Osteocyte (in vitro differentiated cells): Measurements from ENCODE around the gene ACOX1. TPM values are rescaled to one million over a fixed set of nuclear protein-coding genes. Genes with fewer than 3 reads are reported as not detected.

ENCODE experiments used
- DNase-seq: peaks from one replicate; pipeline ENCODE4 v3.0.0; 2021; ENCODE audit warnings: mixed read lengths; ENCODE audit not compliant: unreplicated experiment; ENCODE audit errors: extremely low spot score
- H3K27ac Mint-ChIP-seq: one replicate; pipeline ENCODE4 v1.8.0; 2021; ENCODE audit warnings: mild to moderate bottlenecking, mixed read lengths; ENCODE audit not compliant: unreplicated experiment
- H3K27me3 Mint-ChIP-seq: one replicate; pipeline ENCODE4 v1.8.0; 2021; ENCODE audit warnings: mixed read lengths; ENCODE audit not compliant: unreplicated experiment
- H3K36me3 Mint-ChIP-seq: one replicate; pipeline ENCODE4 v1.8.0; 2021; ENCODE audit warnings: mixed read lengths; ENCODE audit not compliant: unreplicated experiment
- H3K4me1 Mint-ChIP-seq: one replicate; pipeline ENCODE4 v1.8.0; 2021; ENCODE audit warnings: mixed read lengths; ENCODE audit not compliant: unreplicated experiment
- H3K4me3 Mint-ChIP-seq: one replicate; pipeline ENCODE4 v1.8.0; 2021; ENCODE audit warnings: mild to moderate bottlenecking, moderate library complexity, mixed read lengths; ENCODE audit not compliant: unreplicated experiment
- H3K9me3 Mint-ChIP-seq: one replicate; pipeline ENCODE4 v1.8.0; 2021; ENCODE audit warnings: mixed read lengths; ENCODE audit not compliant: unreplicated experiment
- total RNA-seq: library from RNA; stranded (reverse); gene quantifications from 2 replicates; pipeline ENCODE4 v1.2.1, GENCODE V29; 2021
- TF ChIP-seq, protein P1 (sequence below): fragments of 200-600 bp; sonication (generic); IDR thresholded peaks from 2 replicates; pipeline ENCODE4 v1.5.0; 2021; ENCODE audit warnings: antibody characterized with exemption, mild to moderate bottlenecking, moderate library complexity

ACOX1 gene
- total RNA-seq, 1 donor from 2014 or later = 48.0 TPM

DNA sequence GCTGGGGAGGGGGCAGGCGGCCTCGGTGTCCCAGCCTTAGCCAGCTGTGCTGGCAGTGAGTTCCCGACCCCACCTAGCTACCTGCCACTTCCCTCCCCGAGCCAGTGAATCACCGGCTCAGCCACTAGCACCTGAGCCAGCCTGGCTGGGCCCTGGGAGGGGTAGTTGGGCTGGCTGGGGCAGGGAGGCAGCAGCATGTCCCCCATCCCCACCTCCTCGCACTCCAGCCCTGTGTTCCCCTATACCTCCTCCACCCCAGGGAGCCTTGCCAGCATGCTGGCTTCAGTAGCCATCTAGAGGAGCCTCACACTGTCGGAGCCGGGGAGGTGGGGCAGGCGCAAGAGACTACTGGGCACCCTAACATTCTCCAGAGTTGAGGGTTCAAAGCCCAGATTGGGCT, 45.4 kb upstream of the ACOX1 start:
- Mint-ChIP-seq H3K27me3 (no peaks in the 10 kb centered on the region), H3K4me3 (no peak overlapping the region), H3K36me3 (no peaks in the 10 kb centered on the region), H3K27ac (no peak overlapping the region), H3K4me1 (peaks cover 4% of the 10 kb centered on the region), H3K9me3 (no peaks in the 10 kb centered on the region)
- no peak for DNase-seq
- TF ChIP-seq, protein P1, sequence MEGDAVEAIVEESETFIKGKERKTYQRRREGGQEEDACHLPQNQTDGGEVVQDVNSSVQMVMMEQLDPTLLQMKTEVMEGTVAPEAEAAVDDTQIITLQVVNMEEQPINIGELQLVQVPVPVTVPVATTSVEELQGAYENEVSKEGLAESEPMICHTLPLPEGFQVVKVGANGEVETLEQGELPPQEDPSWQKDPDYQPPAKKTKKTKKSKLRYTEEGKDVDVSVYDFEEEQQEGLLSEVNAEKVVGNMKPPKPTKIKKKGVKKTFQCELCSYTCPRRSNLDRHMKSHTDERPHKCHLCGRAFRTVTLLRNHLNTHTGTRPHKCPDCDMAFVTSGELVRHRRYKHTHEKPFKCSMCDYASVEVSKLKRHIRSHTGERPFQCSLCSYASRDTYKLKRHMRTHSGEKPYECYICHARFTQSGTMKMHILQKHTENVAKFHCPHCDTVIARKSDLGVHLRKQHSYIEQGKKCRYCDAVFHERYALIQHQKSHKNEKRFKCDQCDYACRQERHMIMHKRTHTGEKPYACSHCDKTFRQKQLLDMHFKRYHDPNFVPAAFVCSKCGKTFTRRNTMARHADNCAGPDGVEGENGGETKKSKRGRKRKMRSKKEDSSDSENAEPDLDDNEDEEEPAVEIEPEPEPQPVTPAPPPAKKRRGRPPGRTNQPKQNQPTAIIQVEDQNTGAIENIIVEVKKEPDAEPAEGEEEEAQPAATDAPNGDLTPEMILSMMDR = no peak

DNA sequence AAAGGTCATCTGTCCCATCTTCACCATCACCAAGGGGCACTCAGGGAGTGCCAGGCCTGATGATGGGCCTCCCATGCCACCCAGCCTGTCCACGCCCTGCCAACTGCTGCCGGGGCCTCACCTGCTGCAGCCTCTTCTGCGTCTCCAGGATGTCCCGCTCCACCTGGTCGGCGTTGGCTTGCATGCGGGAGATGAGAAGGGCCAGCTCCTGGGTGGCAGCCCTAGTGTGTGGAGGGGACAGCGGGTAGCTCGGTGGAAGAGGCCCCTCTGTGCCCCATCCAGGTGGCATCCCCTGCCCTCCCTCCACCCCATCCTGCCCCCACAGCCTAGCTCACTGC, 44.9 kb upstream of the ACOX1 start:
- H3K36me3 Mint-ChIP-seq = no peaks in the 10 kb centered on the region
- H3K4me3 Mint-ChIP-seq = no peak overlapping the region
- DNase-seq = no peak
- no peaks in the 10 kb centered on the region for H3K9me3 Mint-ChIP-seq
- TF ChIP-seq, protein P1 = no peak
- no peaks in the 10 kb centered on the region for H3K4me1 Mint-ChIP-seq
- H3K27ac Mint-ChIP-seq = no peak overlapping the region
- H3K27me3 Mint-ChIP-seq = no peaks in the 10 kb centered on the region

GRCh38 chr17:76022973-76023899, 44.3 kb upstream of the ACOX1 start:
- no peaks in the 10 kb centered on the region for H3K27me3 Mint-ChIP-seq
- no peaks in the 10 kb centered on the region for H3K4me1 Mint-ChIP-seq
- no peaks in the 10 kb centered on the region for H3K9me3 Mint-ChIP-seq
- H3K4me3 Mint-ChIP-seq = no peak overlapping the region
- H3K36me3 Mint-ChIP-seq = no peaks in the 10 kb centered on the region
- no peak for DNase-seq
- TF ChIP-seq, protein P1 = no peak
- H3K27ac Mint-ChIP-seq = no peak overlapping the region

DNA sequence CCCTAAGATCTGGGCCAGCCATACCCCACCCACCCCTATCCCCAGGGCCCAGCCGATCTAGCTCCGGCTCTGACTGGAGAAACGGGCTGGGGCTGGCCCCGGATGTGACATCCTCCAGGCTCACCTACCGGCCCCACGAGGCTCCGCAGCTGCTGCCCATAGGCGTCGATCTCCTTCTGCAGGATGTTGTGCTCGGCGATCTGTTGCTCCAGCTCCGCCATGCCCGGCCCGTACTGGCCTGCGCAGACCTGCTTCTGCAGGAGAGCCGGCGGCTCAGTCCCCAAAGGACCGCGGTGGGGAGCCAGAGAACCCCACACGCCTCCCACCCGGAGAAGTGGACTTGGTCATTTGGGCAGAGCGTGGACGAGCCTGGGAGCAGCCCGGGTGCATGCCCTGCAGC, 43.3 kb upstream of the ACOX1 start:
- H3K9me3 Mint-ChIP-seq = no peaks in the 10 kb centered on the region
- no peak overlapping the region for H3K4me3 Mint-ChIP-seq
- TF ChIP-seq, protein P1 = no peak
- no peak overlapping the region for H3K27ac Mint-ChIP-seq
- H3K27me3 Mint-ChIP-seq = no peaks in the 10 kb centered on the region
- H3K4me1 Mint-ChIP-seq = no peaks in the 10 kb centered on the region
- H3K36me3 Mint-ChIP-seq = no peaks in the 10 kb centered on the region
- DNase-seq = no peak

DNA sequence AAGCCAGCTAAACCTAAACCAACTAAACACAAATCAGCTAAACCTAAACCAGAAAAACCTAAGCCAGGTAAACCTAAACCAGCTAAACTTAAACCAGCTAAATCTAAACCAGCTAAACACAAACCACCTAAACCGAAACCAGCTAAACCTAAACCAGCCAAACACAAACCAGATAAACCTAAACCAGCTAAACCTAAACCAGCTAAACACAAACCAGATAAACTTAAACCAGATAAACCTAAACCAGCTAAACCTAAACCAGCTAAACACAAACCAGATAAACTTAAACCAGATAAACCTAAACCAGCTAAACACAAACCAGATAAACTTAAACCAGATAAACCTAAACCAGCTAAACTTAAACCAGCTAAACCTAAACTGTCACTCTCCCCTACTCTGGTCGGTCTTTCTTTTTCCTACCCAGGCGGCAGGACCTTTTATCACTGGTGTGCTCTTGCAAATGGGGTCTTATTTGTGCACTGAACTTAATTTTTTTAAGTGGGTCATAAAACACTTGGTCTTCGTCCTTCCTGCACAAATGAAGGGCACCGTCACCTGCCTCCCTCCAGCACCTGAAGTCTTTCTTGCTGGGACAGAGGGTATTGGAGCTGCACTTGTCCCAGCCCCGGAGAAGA, 41.0 kb upstream of the ACOX1 start:
- peaks cover 2% of the 10 kb centered on the region for H3K27me3 Mint-ChIP-seq
- TF ChIP-seq, protein P1 = no peak
- H3K27ac Mint-ChIP-seq = no peak overlapping the region
- H3K4me1 Mint-ChIP-seq = no peaks in the 10 kb centered on the region
- DNase-seq = no peak
- no peaks in the 10 kb centered on the region for H3K36me3 Mint-ChIP-seq
- H3K4me3 Mint-ChIP-seq = no peak overlapping the region
- no peaks in the 10 kb centered on the region for H3K9me3 Mint-ChIP-seq
